ENCODE data around the gene ASPSCR1. TPM values are rescaled to one million over a fixed set of nuclear protein-coding genes. Genes with fewer than 3 reads are reported as not detected.

ASPSCR1 gene
- total and polyA plus RNA-seq, 2 of the 4 experiments (the other 2 are of a cell fraction): 7.2 to 17.2 TPM

DNA sequence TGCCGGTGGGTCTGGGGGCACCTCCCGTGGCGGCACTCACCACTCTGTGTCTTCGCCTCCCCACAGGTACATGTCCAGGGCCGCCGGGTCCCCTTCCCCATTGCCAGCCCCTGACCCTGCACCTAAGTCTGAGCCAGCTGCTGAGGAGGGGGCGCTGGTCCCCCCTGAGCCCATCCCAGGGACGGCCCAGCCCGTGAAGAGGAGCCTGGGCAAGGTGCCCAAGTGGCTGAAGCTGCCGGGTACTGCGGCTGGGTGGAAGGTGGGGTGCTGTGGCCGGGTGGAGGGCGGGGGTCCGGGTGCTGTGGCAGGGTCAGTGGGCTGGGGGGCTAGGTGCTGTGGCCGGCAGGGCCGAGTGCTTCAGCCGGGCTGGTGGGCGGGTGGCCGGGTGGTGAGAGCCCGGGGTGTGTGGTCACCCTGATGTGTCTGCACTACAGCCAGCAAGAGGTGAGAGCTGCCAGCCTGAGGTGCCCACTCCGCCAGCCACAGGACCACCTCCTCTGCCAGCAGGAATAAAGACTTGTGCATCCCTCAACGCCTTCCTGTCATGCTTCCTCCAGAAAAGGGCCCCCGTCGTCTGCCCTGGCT lies 39.5 kb downstream of the ASPSCR1 start:
- peaks cover 21% of the 10 kb centered on the region for H4K20me1 ChIP-seq (ENCODE audit: insufficient read depth, low read length)
- no peak overlapping the region for H2AK5ac ChIP-seq (ENCODE audit: low read depth, low read length)
- H3K79me1 ChIP-seq (ENCODE audit: low read depth in 1 of 2, low read length in 2 of 2): peaks cover 3 to 28% of the 10 kb centered on the region in 2 experiments; a peak in 3 of 4 replicates
- no peaks in the 10 kb centered on the region for H3K9me1 ChIP-seq (ENCODE audit: insufficient read depth, low read length)
- intact Hi-C loops (cut with micrococcal nuclease): no loop called here
- dilution Hi-C loops (cut with HindIII; ENCODE audit: low sequenced_read_pairs, unreplicated experiment): no loop called here
- H3K27ac ChIP-seq (ENCODE audit: insufficient read depth, low read length): no peak overlapping the region
- no peak overlapping the region for H3K18ac ChIP-seq (ENCODE audit: low read depth, low read length)
- no peak overlapping the region for H3K23ac ChIP-seq (ENCODE audit: low read depth, low read length)
- no peak overlapping the region for H3K4me3 ChIP-seq (ENCODE audit: insufficient read depth, low read depth, low read length)
- DNase-seq (no peak), ATAC-seq (ENCODE audit: low read depth) (no peak)
- H3K14ac ChIP-seq (replicated peaks; ENCODE audit: low read depth, low read length): no peak overlapping the region
- no peak overlapping the region for H2BK20ac ChIP-seq (ENCODE audit: low read depth, low read length)
- H2AK9ac ChIP-seq (replicated peaks; ENCODE audit: low read depth, low read length, poor library complexity): no peak overlapping the region
- no peak overlapping the region for H2BK5ac ChIP-seq (ENCODE audit: low read depth, low read length, poor library complexity, severe bottlenecking)
- no peak overlapping the region for H3K4me2 ChIP-seq (ENCODE audit: low read depth, low read length)
- H2BK15ac ChIP-seq (ENCODE audit: low read depth, low read length): no peak overlapping the region
- H3K4me1 ChIP-seq (ENCODE audit: control insufficient read depth, insufficient read depth, low read length): peaks cover 6% of the 10 kb centered on the region
- POLR2A ChIA-PET (ENCODE audit: unreplicated experiment): no interaction called here
- no peak overlapping the region for H2BK120ac ChIP-seq (ENCODE audit: low read depth, low read length)
- H3K9me3 ChIP-seq (ENCODE audit: control insufficient read depth, insufficient read depth, low read length): no peaks in the 10 kb centered on the region
- H3K56ac ChIP-seq (ENCODE audit: extremely low read depth, insufficient read depth, low read length): no peak overlapping the region
- H4K5ac ChIP-seq (ENCODE audit: low read depth, low read length): no peak overlapping the region
- peaks cover 8% of the 10 kb centered on the region; the same call in 1 of the 2 replicates for H3K36me3 ChIP-seq (ENCODE audit: control insufficient read depth, insufficient read depth, low read length)
- no peaks in the 10 kb centered on the region for H3K27me3 ChIP-seq (ENCODE audit: control insufficient read depth, insufficient read depth, low read length)
- no TSS peak for BruUV-seq (replicated peaks)
- H3K4ac ChIP-seq (ENCODE audit: low read depth, low read length): no peak overlapping the region
- H4K91ac ChIP-seq (ENCODE audit: insufficient read depth, low read depth, low read length): no peak overlapping the region
- CTCF ChIA-PET: no interaction called here
- no peak for TF ChIP-seq SMC3 (IDR thresholded peaks at IDR 0.05; ENCODE audit: low read depth, low read length)
- TF ChIP-seq, protein P1, sequence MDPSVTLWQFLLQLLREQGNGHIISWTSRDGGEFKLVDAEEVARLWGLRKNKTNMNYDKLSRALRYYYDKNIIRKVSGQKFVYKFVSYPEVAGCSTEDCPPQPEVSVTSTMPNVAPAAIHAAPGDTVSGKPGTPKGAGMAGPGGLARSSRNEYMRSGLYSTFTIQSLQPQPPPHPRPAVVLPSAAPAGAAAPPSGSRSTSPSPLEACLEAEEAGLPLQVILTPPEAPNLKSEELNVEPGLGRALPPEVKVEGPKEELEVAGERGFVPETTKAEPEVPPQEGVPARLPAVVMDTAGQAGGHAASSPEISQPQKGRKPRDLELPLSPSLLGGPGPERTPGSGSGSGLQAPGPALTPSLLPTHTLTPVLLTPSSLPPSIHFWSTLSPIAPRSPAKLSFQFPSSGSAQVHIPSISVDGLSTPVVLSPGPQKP (IDR thresholded peaks at IDR 0.05; ENCODE audit: borderline replicate concordance, low read depth, low read length): no peak
- TF ChIP-seq, protein P2, sequence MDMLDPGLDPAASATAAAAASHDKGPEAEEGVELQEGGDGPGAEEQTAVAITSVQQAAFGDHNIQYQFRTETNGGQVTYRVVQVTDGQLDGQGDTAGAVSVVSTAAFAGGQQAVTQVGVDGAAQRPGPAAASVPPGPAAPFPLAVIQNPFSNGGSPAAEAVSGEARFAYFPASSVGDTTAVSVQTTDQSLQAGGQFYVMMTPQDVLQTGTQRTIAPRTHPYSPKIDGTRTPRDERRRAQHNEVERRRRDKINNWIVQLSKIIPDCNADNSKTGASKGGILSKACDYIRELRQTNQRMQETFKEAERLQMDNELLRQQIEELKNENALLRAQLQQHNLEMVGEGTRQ (IDR thresholded peaks at IDR 0.05; ENCODE audit: low read depth, low read length): no peak
- TF ChIP-seq MAZ (IDR thresholded peaks at IDR 0.05; ENCODE audit: borderline replicate concordance, low read depth, low read length): no peak
- no peak for TF ChIP-seq RAD21 (IDR thresholded peaks at IDR 0.05; ENCODE audit: low read length)
- no peak for TF ChIP-seq MAFK (IDR thresholded peaks at IDR 0.05; ENCODE audit: low read depth, low read length)
- no peak for TF ChIP-seq POLR2A (IDR thresholded peaks at IDR 0.05; ENCODE audit: low read depth, low read length)
- TF ChIP-seq NFE2L2 (IDR thresholded peaks at IDR 0.05; ENCODE audit: low read depth, low read length): no peak
- TF ChIP-seq RCOR1 (IDR thresholded peaks at IDR 0.05; ENCODE audit: insufficient replicate concordance, low read length): no peak
- TF ChIP-seq MXI1 (IDR thresholded peaks at IDR 0.05; ENCODE audit: borderline replicate concordance, low read depth, low read length): no peak
- TF ChIP-seq FOS (IDR thresholded peaks at IDR 0.05; ENCODE audit: low read depth, low read length): no peak
- no peak for TF ChIP-seq BHLHE40 (IDR thresholded peaks at IDR 0.05; ENCODE audit: low read depth, low read length)
- no peak for TF ChIP-seq CEBPB (IDR thresholded peaks at IDR 0.05; ENCODE audit: low read depth, low read length)
- TF ChIP-seq RFX5 (IDR thresholded peaks at IDR 0.05; ENCODE audit: low read depth, low read length): no peak
- no peak for TF ChIP-seq CHD1 (IDR thresholded peaks at IDR 0.05; ENCODE audit: low read depth, low read length)
- TF ChIP-seq, protein P3, sequence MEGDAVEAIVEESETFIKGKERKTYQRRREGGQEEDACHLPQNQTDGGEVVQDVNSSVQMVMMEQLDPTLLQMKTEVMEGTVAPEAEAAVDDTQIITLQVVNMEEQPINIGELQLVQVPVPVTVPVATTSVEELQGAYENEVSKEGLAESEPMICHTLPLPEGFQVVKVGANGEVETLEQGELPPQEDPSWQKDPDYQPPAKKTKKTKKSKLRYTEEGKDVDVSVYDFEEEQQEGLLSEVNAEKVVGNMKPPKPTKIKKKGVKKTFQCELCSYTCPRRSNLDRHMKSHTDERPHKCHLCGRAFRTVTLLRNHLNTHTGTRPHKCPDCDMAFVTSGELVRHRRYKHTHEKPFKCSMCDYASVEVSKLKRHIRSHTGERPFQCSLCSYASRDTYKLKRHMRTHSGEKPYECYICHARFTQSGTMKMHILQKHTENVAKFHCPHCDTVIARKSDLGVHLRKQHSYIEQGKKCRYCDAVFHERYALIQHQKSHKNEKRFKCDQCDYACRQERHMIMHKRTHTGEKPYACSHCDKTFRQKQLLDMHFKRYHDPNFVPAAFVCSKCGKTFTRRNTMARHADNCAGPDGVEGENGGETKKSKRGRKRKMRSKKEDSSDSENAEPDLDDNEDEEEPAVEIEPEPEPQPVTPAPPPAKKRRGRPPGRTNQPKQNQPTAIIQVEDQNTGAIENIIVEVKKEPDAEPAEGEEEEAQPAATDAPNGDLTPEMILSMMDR (conservative IDR thresholded peaks at IDR 0.05; ENCODE audit: low read depth, low read length): no peak
- whole genome bisulfite sequencing, 2 experiments (ENCODE audit: extremely low coverage in 2 of 2, insufficient read length in 1 of 2): 100% methylated on average over 4 of the region's 24 CpGs; no CpG with 5 or more reads in 1 of the 2 experiments
- no peak overlapping the region for H4K8ac ChIP-seq (ENCODE audit: low read depth in 2 of 2, low read length in 2 of 2)
- no peak overlapping the region for H3K9ac ChIP-seq (ENCODE audit: low read depth, low read length)
- in situ Hi-C loops (cut with MboI; ENCODE audit: low sequenced_read_pairs): loop anchor here (5.0 kb wide), 1 partner anchor 50 kb away; no protein-coding TSS in a partner anchor
- H2AFZ ChIP-seq (replicated peaks; ENCODE audit: low read length, poor library complexity): no peak overlapping the region
